Transverse colon (tissue), 3 donors: ENCODE results near the gene IRX3.

Experiments
- EP300 ChIP-seq: sonication (generic); formaldehyde crosslinking; IDR thresholded peaks from one replicate; pipeline ENCODE4 v1.6.1; 2017; ENCODE audit warnings: antibody characterized with exemption, low read depth
- TF ChIP-seq, protein P1 (sequence below), 5 experiments: fragments of 200-600 bp in 3 of 5; fragments of 450-650 bp in 2 of 5; sonication (generic) in 3 of 5; IDR thresholded peaks; 1 replicate in 2 of 5; 2 replicates in 3 of 5; pipeline ENCODE4 v1.5.1; 2016 to 2017; ENCODE audit warnings: antibody characterized with exemption in 5 of 5, inconsistent platforms in 3 of 5, mild to moderate bottlenecking in 2 of 5, moderate library complexity in 1 of 5

DNA sequence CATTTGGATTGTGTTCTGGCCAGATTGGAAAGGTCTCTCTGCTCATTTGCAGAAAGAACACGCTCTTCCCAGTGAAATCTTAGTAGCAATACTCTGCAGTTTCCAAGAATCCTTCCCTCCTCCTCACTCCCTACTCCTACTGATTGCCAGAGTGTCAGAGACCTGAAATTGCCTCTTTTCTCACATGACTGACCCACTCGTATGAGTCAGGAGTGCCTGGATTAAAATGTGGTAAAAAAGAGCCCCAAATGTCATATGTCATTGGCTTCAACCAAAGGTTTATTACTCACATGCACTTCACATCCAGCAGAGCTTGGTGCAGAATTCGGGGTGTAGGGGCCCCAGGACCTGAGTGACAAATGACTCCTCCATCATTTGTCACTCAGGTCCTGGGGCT, 39.7 kb upstream of the IRX3 start:
- TF ChIP-seq, protein P1, sequence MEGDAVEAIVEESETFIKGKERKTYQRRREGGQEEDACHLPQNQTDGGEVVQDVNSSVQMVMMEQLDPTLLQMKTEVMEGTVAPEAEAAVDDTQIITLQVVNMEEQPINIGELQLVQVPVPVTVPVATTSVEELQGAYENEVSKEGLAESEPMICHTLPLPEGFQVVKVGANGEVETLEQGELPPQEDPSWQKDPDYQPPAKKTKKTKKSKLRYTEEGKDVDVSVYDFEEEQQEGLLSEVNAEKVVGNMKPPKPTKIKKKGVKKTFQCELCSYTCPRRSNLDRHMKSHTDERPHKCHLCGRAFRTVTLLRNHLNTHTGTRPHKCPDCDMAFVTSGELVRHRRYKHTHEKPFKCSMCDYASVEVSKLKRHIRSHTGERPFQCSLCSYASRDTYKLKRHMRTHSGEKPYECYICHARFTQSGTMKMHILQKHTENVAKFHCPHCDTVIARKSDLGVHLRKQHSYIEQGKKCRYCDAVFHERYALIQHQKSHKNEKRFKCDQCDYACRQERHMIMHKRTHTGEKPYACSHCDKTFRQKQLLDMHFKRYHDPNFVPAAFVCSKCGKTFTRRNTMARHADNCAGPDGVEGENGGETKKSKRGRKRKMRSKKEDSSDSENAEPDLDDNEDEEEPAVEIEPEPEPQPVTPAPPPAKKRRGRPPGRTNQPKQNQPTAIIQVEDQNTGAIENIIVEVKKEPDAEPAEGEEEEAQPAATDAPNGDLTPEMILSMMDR (IDR thresholded peaks at IDR 0.05), result no peak
- no peak for TF ChIP-seq EP300
